ENCODE measurements around the gene DHRS3. TPM values are rescaled to one million over a fixed set of nuclear protein-coding genes. Genes with fewer than 3 reads are reported as not detected.

DHRS3 gene
- total and polyA plus RNA-seq, 10 donors, result 8.9 to 41.0 (median 28.7) TPM

- H3K36me3 ChIP-seq, result peaks cover 0 to 78% (median 21%) of the 10 kb centered on the region in 6 donors
- TF ChIP-seq POLR2A (IDR thresholded peaks at IDR 0.05) (no peak), POLR2AphosphoS5 (IDR thresholded peaks at IDR 0.05) (no peak)
- TF ChIP-seq, protein P1, sequence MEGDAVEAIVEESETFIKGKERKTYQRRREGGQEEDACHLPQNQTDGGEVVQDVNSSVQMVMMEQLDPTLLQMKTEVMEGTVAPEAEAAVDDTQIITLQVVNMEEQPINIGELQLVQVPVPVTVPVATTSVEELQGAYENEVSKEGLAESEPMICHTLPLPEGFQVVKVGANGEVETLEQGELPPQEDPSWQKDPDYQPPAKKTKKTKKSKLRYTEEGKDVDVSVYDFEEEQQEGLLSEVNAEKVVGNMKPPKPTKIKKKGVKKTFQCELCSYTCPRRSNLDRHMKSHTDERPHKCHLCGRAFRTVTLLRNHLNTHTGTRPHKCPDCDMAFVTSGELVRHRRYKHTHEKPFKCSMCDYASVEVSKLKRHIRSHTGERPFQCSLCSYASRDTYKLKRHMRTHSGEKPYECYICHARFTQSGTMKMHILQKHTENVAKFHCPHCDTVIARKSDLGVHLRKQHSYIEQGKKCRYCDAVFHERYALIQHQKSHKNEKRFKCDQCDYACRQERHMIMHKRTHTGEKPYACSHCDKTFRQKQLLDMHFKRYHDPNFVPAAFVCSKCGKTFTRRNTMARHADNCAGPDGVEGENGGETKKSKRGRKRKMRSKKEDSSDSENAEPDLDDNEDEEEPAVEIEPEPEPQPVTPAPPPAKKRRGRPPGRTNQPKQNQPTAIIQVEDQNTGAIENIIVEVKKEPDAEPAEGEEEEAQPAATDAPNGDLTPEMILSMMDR (IDR thresholded peaks at IDR 0.05 in 8 of 11, conservative IDR thresholded peaks at IDR 0.05 in 3 of 11), result no peak
- intact Hi-C loops (cut with DNase I; ENCODE audit: low total_unique reads), result no loop called here
- H3K4me3 ChIP-seq, result no peak overlapping the region
- H3K27me3 ChIP-seq (replicated peaks in 1 of 7), result no peaks in the 10 kb centered on the region
- H3K4me1 ChIP-seq, result no peaks in the 10 kb centered on the region
- H3K27ac ChIP-seq, result no peak overlapping the region
- no peaks in the 10 kb centered on the region for H3K9me3 ChIP-seq
- 90 to 95% (median 92%) methylated on average over 12 of the region's 12 CpGs for WGBS, 5 donors
- DNase-seq, result no peak
These were observed 41.0 kb downstream of the DHRS3 start for GRCh38 chr1:12577020-12577419.

DNA sequence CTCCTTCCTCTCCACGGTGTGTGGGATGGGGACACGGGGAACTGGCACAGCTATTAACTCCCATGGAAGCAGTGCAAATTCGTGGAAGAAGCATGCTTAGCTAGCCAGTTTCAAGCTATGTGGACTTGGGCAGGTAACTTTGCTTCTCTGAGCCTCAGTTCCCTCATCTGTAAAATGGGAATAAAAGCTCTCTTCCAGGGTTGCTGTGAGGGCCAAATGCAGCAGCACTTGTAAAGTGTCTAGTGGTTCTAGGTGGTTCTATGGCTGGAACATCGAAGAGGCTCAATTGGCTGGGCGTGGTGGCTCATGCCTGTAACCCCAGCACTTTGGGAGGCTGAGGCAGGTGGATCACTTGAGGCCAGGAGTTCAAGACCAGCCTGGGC, 43.3 kb downstream of the DHRS3 start:
- Histone ChIP-seq H3K27ac (no peak overlapping the region), H3K36me3 (peaks cover 0 to 92% (median 33%) of the 10 kb centered on the region in 6 donors), H3K9me3 (no peaks in the 10 kb centered on the region), H3K27me3 (replicated peaks in 1 of 7) (no peaks in the 10 kb centered on the region), H3K4me3 (no peak overlapping the region), H3K4me1 (no peaks in the 10 kb centered on the region)
- intact Hi-C loops (cut with DNase I; ENCODE audit: low total_unique reads), result no loop called here
- TF ChIP-seq POLR2AphosphoS5 (IDR thresholded peaks at IDR 0.05), result no peak
- TF ChIP-seq POLR2A (IDR thresholded peaks at IDR 0.05), result no peak
- TF ChIP-seq, protein P1 (IDR thresholded peaks at IDR 0.05 in 8 of 11, conservative IDR thresholded peaks at IDR 0.05 in 3 of 11), result no peak
- 88 to 97% (median 88%) methylated on average over 5 of the region's 5 CpGs for WGBS, 5 donors
- no peak for DNase-seq

DNA sequence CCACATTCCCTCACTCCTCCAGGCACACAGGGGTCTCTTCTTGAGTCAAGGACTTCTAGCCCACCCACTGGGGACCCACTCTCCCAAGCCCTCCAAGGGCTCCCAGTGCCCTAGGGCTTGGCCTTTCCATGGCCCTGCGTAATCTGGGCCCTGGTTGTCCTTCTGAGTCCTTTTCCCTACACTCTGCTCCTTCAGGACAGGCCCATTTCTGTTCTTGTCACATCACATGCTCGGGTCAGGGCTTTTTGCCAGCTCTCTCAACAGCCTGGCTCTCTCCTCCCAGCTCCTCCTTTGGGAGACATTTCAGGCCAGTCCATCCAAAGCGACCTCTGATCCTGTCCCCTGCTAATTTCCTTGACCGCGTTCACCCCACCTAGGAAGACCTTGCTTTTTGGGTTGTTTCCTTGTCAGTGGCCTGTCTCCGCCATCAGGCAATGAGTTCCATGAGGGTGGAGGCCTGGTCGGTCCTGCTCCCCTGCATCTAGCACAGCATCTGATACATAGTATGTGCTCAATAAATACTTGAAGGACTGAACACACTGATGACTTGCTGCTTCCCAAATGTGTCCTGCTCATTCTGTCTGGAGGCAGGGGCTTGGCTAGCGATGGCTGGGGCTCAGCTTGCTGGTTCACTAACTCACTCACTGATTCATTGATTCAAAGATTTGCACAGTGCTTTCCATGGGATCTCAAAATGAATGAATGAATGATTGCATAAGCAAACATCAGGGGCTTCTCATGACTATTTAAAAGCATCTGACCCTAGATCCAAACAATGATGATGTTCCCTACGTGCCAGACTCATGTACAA, 44.8 kb downstream of the DHRS3 start:
- intact Hi-C loops (cut with DNase I; ENCODE audit: low total_unique reads), result no loop called here
- no peak for DNase-seq

GRCh38 chr1:12572522-12572921, 45.5 kb downstream of the DHRS3 start:
- H3K9me3 ChIP-seq, result no peaks in the 10 kb centered on the region
- WGBS, 5 donors, result 87 to 94% (median 90%) methylated on average over 7 of the region's 7 CpGs
- H3K36me3 ChIP-seq, result peaks cover 0 to 88% (median 26%) of the 10 kb centered on the region in 6 donors
- H3K27ac ChIP-seq, result no peak overlapping the region
- H3K4me1 ChIP-seq, result no peaks in the 10 kb centered on the region
- H3K27me3 ChIP-seq (replicated peaks in 1 of 7), result no peaks in the 10 kb centered on the region
- no peak overlapping the region for H3K4me3 ChIP-seq
- TF ChIP-seq POLR2A (IDR thresholded peaks at IDR 0.05), result no peak
- intact Hi-C loops (cut with DNase I; ENCODE audit: low total_unique reads), result no loop called here
- no peak for DNase-seq

More for the DNA sequence above, 44.8 kb downstream of the DHRS3 start:
- H3K36me3 ChIP-seq, result peaks cover 0 to 88% (median 21%) of the 10 kb centered on the region in 6 donors
- H3K9me3 ChIP-seq, result no peaks in the 10 kb centered on the region
- H3K27me3 ChIP-seq (replicated peaks in 1 of 7), result no peaks in the 10 kb centered on the region
- no peaks in the 10 kb centered on the region for H3K4me1 ChIP-seq
- no peak for TF ChIP-seq POLR2AphosphoS5 (IDR thresholded peaks at IDR 0.05)
- TF ChIP-seq, protein P1 (IDR thresholded peaks at IDR 0.05 in 8 of 11, conservative IDR thresholded peaks at IDR 0.05 in 3 of 11), result no peak
- no peak for TF ChIP-seq POLR2A (IDR thresholded peaks at IDR 0.05)
- WGBS, 5 donors, result 89 to 91% (median 91%) methylated on average over 9 of the region's 9 CpGs
- no peak overlapping the region for H3K4me3 ChIP-seq
- no peak overlapping the region for H3K27ac ChIP-seq

Data from spleen (tissue), 11 donors.